Smooth muscle cell (in vitro differentiated cells): ENCODE measurements around the gene PARD6A. TPM values are rescaled to one million over a fixed set of nuclear protein-coding genes. Genes with fewer than 3 reads are reported as not detected.
A peak's percentile ranks its signal among the peaks of the same experiment; 100 is the strongest.

Source experiments
- DNase-seq: peaks from one replicate; lab custom pipeline; 2025; ENCODE audit not compliant: unreplicated experiment; lab: John Stamatoyannopoulos, UW
- H2AFZ ChIP-seq: fragments of 200-600 bp; sonication (generic); 2 replicates; pipeline ENCODE4 v1.6.0; 2016; ENCODE audit warnings: antibody characterized with exemption, low read depth, mild to moderate bottlenecking
- H3F3A ChIP-seq: fragments of 200-600 bp; sonication (generic); 2 replicates; pipeline ENCODE4 v1.6.0; 2017; ENCODE audit warnings: antibody characterized with exemption, low read depth
- H3K27ac ChIP-seq: fragments of 200-600 bp; sonication (generic); 2 replicates; pipeline ENCODE4 v1.5.1; 2016; ENCODE audit warnings: low read depth, mild to moderate bottlenecking
- H3K27me3 ChIP-seq: fragments of 200-600 bp; sonication (generic); 2 replicates; pipeline ENCODE4 v1.6.1; 2016; ENCODE audit warnings: low read depth, mild to moderate bottlenecking
- H3K36me3 ChIP-seq: fragments of 200-600 bp; sonication (generic); 2 replicates; pipeline ENCODE4 v1.5.1; 2016; ENCODE audit warnings: low read depth
- H3K4me1 ChIP-seq: fragments of 200-600 bp; sonication (generic); 2 replicates; pipeline ENCODE4 v1.5.1; 2016; ENCODE audit warnings: low read depth
- H3K4me2 ChIP-seq: fragments of 200-600 bp; sonication (generic); 2 replicates; pipeline ENCODE4 v1.6.0; 2016; ENCODE audit warnings: mild to moderate bottlenecking
- H3K4me3 ChIP-seq: fragments of 200-600 bp; sonication (generic); 2 replicates; pipeline ENCODE4 v1.5.1; 2016; ENCODE audit warnings: mild to moderate bottlenecking
- H3K79me2 ChIP-seq: fragments of 200-600 bp; sonication (generic); 2 replicates; pipeline ENCODE4 v1.6.0; 2016; ENCODE audit warnings: low read depth, mild to moderate bottlenecking
- H3K9ac ChIP-seq: fragments of 200-600 bp; sonication (generic); 2 replicates; pipeline ENCODE4 v1.6.0; 2016; ENCODE audit warnings: low read depth
- H3K9me3 ChIP-seq: fragments of 200-600 bp; sonication (generic); replicated peaks from 2 replicates; pipeline ENCODE4 v1.5.1; 2016; ENCODE audit warnings: low read depth
- H4K20me1 ChIP-seq: fragments of 200-600 bp; sonication (generic); 2 replicates; pipeline ENCODE4 v1.6.0; 2016; ENCODE audit warnings: low read depth
- CTCF ChIP-seq: fragments of 200-600 bp; sonication (generic); IDR thresholded peaks from 2 replicates; pipeline ENCODE4 v1.5.1; 2017; ENCODE audit warnings: borderline replicate concordance, mild to moderate bottlenecking, antibody characterized with exemption; ENCODE audit not compliant: insufficient read depth, poor library complexity, severe bottlenecking
- WGBS: methylation state at CpG from one replicate; pipeline ENCODE4 v1.1.7; 2016; ENCODE audit warnings: low lambda C conversion rate; 5-methylcytosine and 5-hydroxymethylcytosine counted together
- polyA plus RNA-seq: library from polyadenylated mRNA; unstranded; fragments of >200 nt; fragmentation: Nextera tagmentation; extraction: Ambion mirVana; gene quantifications from 2 replicates; pipeline ENCODE4 v1.2.1, GENCODE V29; 2016
- total RNA-seq: library from RNA; depleted of rRNA; stranded (reverse); fragments of >200 nt; gene quantifications from 2 replicates; pipeline ENCODE4 v1.2.3, GENCODE V29; 2014

The PARD6A gene
- total and polyA plus RNA-seq, 2 experiments from 2014 or later: 0.36 to 0.58 TPM

- no peaks in the 10 kb centered on the region for H3K36me3 ChIP-seq
- DNase-seq: no peak
- H3F3A ChIP-seq: no peaks in the 10 kb centered on the region
- H3K4me3 ChIP-seq: no peak overlapping the region
- H3K4me2 ChIP-seq: no peak overlapping the region
- H3K27me3 ChIP-seq: no peaks in the 10 kb centered on the region
- no peaks in the 10 kb centered on the region for H3K9me3 ChIP-seq
- H3K9ac ChIP-seq: no peak overlapping the region
- 98% methylated on average over 17 of the region's 17 CpGs for WGBS
- H2AFZ ChIP-seq: no peak overlapping the region
- H3K27ac ChIP-seq: no peak overlapping the region
- no peaks in the 10 kb centered on the region for H4K20me1 ChIP-seq
- no peaks in the 10 kb centered on the region for H3K79me2 ChIP-seq
- TF ChIP-seq CTCF: no peak
- H3K4me1 ChIP-seq: no peaks in the 10 kb centered on the region
These were observed 14.8 kb downstream of the PARD6A start for GRCh38 chr16:67675579-67675935.

GRCh38 chr16:67675999-67676398 lies 15.2 kb downstream of the PARD6A start:
- Histone ChIP-seq H3K9me3 (no peaks in the 10 kb centered on the region), H3K79me2 (no peaks in the 10 kb centered on the region), H3K4me1 (no peaks in the 10 kb centered on the region), H3F3A (no peaks in the 10 kb centered on the region), H3K9ac (no peak overlapping the region), H2AFZ (no peak overlapping the region), H3K27ac (peak overlapping the region; percentile 63), H4K20me1 (no peaks in the 10 kb centered on the region), H3K27me3 (no peaks in the 10 kb centered on the region), H3K36me3 (no peaks in the 10 kb centered on the region), H3K4me3 (no peak overlapping the region), H3K4me2 (no peak overlapping the region)
- no peak for DNase-seq
- TF ChIP-seq CTCF: no peak
- WGBS: 96% methylated on average over 7 of the region's 7 CpGs

- H3K27ac ChIP-seq: peak overlapping the region; percentile 63
These were observed 15.8 kb downstream of the PARD6A start for GRCh38 chr16:67676516-67676915.

More at GRCh38 chr16:67676516-67676915, 15.8 kb downstream of the PARD6A start:
- Histone ChIP-seq H3K36me3 (no peaks in the 10 kb centered on the region), H4K20me1 (no peaks in the 10 kb centered on the region), H3K4me2 (no peak overlapping the region), H3K4me1 (no peaks in the 10 kb centered on the region), H3K4me3 (no peak overlapping the region), H3K9ac (no peak overlapping the region), H3K27me3 (no peaks in the 10 kb centered on the region), H3F3A (no peaks in the 10 kb centered on the region), H3K79me2 (no peaks in the 10 kb centered on the region), H2AFZ (no peak overlapping the region), H3K9me3 (no peaks in the 10 kb centered on the region)
- no peak for TF ChIP-seq CTCF
- no peak for DNase-seq
- WGBS: 67% methylated on average over 4 of the region's 4 CpGs
